HUES6 (cell line): Measurements from ENCODE around the gene IQCH.
"Not testable (repeated sequence)": the region's sequence is repeated elsewhere in the genome, so short reads cannot be mapped to it uniquely, and the experiment has no call there.

ENCODE experiments used
- H3K27ac ChIP-seq: 2 replicates; pipeline ENCODE4 v1.7.0; 2013; ENCODE audit warnings: low read depth, mild to moderate bottlenecking, low read length, inconsistent platforms
- H3K27me3 ChIP-seq: 2 replicates; pipeline ENCODE4 v1.6.1; 2013; ENCODE audit warnings: low read length; ENCODE audit not compliant: control insufficient read depth, insufficient read depth
- H3K36me3 ChIP-seq: 2 replicates; pipeline ENCODE4 v1.6.1; 2013; ENCODE audit warnings: low read length; ENCODE audit not compliant: control insufficient read depth, insufficient read depth
- H3K4me1 ChIP-seq: 2 replicates; pipeline ENCODE4 v1.6.1; 2013; ENCODE audit warnings: low read length; ENCODE audit not compliant: control insufficient read depth, insufficient read depth
- H3K4me3 ChIP-seq: 2 replicates; pipeline ENCODE4 v1.5.1; 2013; ENCODE audit warnings: low read depth, low read length
- H3K9ac ChIP-seq: one replicate; pipeline ENCODE4 v1.6.1; 2013; ENCODE audit warnings: mild to moderate bottlenecking, low read length
- H3K9me3 ChIP-seq: 2 replicates; pipeline ENCODE4 v1.6.1; 2013; ENCODE audit warnings: low read depth, low read length; ENCODE audit not compliant: control insufficient read depth, insufficient read depth

IQCH gene

DNA sequence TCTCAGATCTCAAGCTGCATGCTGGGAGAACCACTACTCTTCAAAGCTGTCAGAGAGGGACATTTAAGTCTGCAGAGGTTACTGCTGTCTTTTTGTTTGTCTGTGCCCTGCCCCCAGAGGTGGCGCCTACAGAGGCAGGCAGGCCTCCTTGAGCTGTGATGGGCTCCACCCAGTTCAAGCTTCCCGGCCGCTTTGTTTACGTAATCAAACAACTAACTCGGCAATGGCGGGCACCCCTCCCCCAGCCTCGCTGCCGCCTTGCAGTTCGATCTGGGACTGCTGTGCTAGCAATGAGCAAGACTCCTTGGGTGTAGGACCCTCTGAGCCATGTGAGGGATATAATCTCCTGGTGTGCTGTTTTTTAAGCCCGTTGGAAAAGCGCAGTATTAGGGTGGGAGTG, 199.1 kb downstream of the IQCH start:
- H3K4me3 ChIP-seq, H3K4me1 ChIP-seq, H3K36me3 ChIP-seq, H3K27me3 ChIP-seq, H3K9ac ChIP-seq, H3K27ac ChIP-seq: not testable (repeated sequence)
- H3K9me3 ChIP-seq, result peaks cover 13% of the 10 kb centered on the region

DNA sequence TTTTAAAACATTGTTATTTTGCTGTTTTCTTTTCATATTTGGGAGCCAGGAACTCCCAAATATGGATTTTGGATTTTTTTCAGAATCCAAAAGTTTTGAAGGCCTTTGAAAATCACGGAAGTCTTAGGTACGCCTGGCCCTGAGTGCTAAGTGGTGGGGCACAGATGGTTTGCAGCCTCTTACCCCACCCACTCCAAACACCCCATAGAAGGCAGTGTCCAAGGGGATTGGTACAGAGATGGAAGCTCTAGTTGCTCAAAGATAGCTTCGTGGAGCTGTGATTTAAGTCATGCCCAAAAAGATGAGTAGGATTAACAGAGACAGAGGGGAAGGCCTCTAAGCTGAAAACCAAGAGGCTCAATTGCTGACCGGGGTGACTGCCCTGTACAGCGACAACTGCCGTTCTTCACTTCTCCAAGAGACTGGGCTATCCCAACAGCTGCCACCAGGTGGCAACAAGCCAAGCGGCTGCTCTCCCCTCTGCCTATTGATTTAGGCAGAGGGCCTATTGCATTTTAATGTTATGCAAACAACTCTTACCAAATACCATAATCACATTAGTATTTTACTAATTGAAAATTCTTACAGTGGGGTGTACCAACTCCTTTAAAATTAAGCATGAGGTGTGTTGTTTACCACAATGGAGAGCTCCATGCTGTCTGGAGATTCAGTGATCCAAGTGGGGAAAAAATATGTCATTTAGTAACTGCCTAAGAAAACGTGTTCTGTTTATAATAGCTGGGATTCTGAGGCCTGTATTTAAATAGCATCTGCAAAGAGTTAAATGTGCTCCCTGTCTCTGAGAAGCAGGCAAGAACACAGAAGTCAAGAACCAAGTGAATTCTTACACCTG, 202.3 kb downstream of the IQCH start:
- 0 out of 2 replicates have a peak, but pooled peaks cover 4% of the 10 kb centered on the region for H3K4me1 ChIP-seq
- H3K9ac ChIP-seq, result no peak overlapping the region
- no peaks in the 10 kb centered on the region for H3K27me3 ChIP-seq
- H3K9me3 ChIP-seq, result peaks cover 13% of the 10 kb centered on the region
- no peaks in the 10 kb centered on the region for H3K36me3 ChIP-seq
- no peak overlapping the region for H3K4me3 ChIP-seq
- no peak overlapping the region for H3K27ac ChIP-seq

DNA sequence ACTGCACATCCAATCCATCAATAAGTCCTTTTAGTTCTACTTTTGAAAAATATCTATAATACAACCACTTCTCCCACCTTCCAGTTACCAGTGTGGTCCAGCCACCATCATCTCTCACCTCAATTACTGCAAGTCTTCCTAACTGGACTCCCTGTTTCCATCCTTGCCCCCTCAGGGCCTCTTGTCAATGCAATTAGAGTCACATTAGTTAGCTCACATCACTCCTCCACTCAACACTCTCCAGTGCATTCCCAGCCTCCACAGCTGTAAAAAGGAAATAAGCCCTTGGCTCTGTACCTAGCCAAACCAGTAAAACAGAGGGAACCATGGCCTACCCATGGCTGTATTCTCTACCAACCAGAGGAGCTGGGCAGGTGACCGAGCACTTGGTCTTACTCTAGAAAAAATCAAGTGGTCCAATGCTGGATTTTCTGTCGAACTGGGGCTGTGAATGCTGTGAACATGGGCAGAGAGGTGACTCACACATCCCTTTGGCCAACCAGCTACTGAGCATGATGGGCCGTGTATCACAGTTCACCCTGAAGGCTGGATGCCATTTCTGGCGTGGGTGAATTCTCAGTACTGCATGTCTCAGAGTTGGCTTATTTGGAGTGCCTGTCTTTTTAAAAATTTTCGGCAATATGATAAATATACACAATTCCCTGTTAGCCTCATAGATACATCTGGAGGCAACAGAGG, 203.9 kb downstream of the IQCH start:
- Histone ChIP-seq H3K27ac (no peak overlapping the region), H3K36me3 (no peaks in the 10 kb centered on the region), H3K4me3 (no peak overlapping the region), H3K9ac (no peak overlapping the region), H3K27me3 (no peaks in the 10 kb centered on the region), H3K9me3 (peaks cover 13% of the 10 kb centered on the region), H3K4me1 (0 out of 2 replicates have a peak, but pooled peaks cover 4% of the 10 kb centered on the region)

DNA sequence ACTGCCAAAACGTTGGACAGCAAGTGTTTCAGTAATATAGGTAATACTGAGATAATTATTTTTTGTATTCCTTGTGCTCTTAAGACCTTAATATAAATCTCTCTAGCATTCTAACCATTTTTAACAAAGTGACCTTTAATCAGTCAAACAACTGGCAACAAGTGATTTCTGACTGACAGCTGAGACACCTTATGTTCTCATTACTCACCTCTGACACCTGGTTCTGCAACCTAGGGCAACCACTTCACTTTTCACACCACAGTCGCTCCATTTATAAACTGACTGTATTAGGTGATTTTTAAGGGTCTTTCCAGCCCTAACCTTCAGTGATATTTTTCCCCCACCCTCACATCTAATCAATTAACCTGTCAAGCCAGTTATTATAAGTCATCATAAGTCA, 205.9 kb downstream of the IQCH start:
- Histone ChIP-seq H3K9me3 (no peaks in the 10 kb centered on the region), H3K27ac (no peak overlapping the region), H3K36me3 (no peaks in the 10 kb centered on the region), H3K4me3 (no peak overlapping the region), H3K9ac (no peak overlapping the region), H3K27me3 (no peaks in the 10 kb centered on the region), H3K4me1 (peaks cover 4% of the 10 kb centered on the region; the same call in 1 of the 2 replicates)

DNA sequence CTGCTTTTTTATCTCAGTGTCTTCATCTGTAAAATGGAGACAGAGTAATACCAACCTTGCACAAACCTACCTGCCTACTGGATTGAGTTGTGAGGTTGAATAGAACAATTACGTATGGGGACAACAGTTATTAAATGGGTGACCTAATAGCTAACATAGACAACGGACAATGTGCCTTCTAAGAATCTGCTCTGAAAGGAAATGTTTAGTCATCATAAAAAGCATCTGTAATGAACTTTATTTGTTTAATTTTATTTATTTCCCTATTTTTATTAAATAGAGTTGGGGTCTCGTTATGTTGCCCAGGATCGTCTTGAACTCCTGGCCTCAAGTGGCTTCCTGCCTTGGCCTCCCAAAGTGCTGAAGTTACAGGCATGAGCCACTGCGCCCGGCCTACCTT, 207.1 kb downstream of the IQCH start:
- H3K4me3 ChIP-seq, result no peak overlapping the region
- no peaks in the 10 kb centered on the region for H3K36me3 ChIP-seq
- H3K9ac ChIP-seq, result no peak overlapping the region
- no peaks in the 10 kb centered on the region for H3K27me3 ChIP-seq
- no peak overlapping the region for H3K27ac ChIP-seq
- H3K9me3 ChIP-seq, result no peaks in the 10 kb centered on the region
- peaks cover 4% of the 10 kb centered on the region; the same call in 1 of the 2 replicates for H3K4me1 ChIP-seq

DNA sequence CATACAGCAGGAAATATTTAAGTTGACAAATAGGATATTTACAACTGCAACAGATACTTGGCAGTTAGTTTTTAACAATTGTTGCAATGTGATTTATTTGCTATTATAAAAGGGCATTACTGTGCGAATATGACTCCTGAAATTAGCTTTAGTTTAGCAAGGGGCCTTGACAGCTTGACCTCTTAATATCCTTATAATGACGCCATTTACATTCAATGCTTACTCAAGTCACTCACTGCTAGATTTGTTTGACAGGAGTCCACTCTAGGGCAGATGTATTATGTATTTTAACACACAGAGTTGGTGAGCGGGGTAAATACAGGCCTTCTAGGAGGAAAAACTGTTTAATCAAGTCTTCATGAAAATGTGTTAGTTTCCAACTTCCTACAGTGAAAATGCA, 208.3 kb downstream of the IQCH start:
- Histone ChIP-seq H3K4me1 (peaks cover 4% of the 10 kb centered on the region; the same call in 1 of the 2 replicates), H3K9me3 (no peaks in the 10 kb centered on the region), H3K4me3 (no peak overlapping the region), H3K9ac (no peak overlapping the region), H3K27ac (no peak overlapping the region), H3K36me3 (no peaks in the 10 kb centered on the region), H3K27me3 (no peaks in the 10 kb centered on the region)

DNA sequence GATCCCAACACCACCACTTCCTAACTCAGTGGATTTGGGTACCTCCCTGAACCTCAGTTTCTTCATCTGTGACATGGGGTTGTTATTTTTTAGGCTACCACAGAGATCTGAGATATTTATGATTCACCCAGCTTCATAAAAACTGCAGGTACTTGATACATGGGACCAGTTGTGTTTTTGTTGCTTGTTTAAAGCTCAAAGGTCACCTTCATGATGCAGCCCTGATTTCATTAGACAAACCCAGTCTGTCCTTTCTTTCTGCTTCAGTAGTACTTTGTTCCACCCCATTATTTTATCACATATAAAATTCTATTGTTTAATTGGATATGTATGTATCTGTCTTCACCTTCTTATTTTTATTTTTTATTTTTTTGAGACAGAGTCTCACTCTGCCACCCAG, 208.9 kb downstream of the IQCH start:
- peaks cover 4% of the 10 kb centered on the region; the same call in 1 of the 2 replicates for H3K4me1 ChIP-seq
- no peak overlapping the region for H3K4me3 ChIP-seq
- H3K36me3 ChIP-seq, result no peaks in the 10 kb centered on the region
- H3K9ac ChIP-seq, result no peak overlapping the region
- H3K9me3 ChIP-seq, result no peaks in the 10 kb centered on the region
- no peak overlapping the region for H3K27ac ChIP-seq
- no peaks in the 10 kb centered on the region for H3K27me3 ChIP-seq

DNA sequence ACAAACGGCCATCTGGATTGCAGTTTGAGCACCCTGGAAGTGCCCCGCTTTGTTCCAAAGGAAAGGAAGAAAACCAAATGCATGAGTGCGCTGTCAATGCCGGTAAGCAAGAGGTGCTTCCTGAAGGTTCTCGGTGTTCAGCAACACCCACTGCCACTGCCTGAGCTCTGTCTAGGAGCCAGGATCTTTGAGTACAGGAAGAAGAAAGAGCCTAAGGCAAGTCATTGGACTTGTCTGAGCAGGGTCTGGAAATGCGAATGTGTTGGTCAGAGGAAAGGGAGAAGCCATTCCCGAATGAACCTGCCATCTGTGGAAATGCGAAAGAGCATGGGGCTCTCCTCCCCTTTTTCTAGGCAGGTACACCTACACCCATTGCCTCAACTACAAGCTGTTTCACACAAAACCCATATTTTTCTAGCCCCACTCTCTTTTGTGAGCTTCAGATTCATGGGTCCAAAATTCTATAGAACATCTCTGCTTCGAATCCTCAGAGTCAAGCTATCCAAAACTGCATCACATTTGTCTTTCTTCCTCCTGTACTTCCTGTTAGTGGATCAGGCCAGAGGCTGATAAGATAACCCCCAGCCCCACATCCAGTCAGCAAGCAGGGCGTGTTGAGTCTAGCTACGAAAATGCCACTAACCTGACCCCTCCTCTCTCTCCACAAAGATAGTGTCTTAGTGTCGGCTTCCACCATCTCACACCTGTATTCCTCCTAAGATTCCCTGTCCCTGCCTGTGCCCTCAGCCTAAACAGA, 210.8 kb downstream of the IQCH start:
- Histone ChIP-seq H3K9me3 (no peaks in the 10 kb centered on the region), H3K4me1 (peaks cover 4% of the 10 kb centered on the region; the same call in 1 of the 2 replicates), H3K4me3 (no peak overlapping the region), H3K27me3 (no peaks in the 10 kb centered on the region), H3K27ac (no peak overlapping the region), H3K36me3 (no peaks in the 10 kb centered on the region), H3K9ac (no peak overlapping the region)

DNA sequence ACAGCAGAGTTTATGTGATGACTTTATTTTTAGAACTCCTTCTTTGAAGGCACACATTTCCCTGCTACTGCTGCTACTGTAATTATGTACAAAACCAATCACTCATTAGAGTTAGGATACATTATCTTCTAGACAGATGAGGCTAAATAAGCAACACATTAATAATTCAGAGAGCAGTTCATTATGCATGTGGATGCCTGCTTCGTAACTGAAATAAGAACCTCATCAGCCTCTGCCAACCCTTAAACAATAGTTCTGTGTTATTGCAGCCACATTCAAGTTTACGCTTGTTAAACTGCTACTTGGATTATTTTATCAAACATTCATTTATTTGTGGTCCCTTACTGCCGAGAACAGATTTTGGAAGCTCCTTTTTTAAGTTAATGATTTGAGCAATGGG, 213.8 kb downstream of the IQCH start:
- Histone ChIP-seq H3K9ac (no peak overlapping the region), H3K4me1 (no peaks in the 10 kb centered on the region; the same call in 1 of the 2 replicates), H3K4me3 (no peak overlapping the region), H3K27me3 (no peaks in the 10 kb centered on the region), H3K27ac (no peak overlapping the region), H3K36me3 (no peaks in the 10 kb centered on the region), H3K9me3 (no peaks in the 10 kb centered on the region)

DNA sequence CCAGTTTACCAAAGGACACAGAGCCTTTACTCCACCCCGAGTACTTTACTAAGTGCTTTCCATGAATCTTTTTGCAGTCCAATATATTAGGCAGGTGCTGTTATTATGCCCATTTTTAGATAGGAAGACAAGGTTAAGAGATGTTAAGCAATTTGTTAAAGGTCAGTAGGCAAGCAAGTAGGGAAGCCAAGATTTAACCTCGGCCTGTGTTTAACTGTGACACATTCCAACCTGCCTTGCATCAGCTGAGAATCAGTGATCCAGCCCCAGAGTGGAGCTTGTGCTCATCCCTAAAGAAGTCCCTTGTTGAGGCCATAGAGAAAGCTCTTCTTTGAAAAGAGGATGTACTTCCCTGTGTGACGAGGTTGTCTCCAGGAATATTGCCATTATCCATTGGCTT, 215.1 kb downstream of the IQCH start:
- Histone ChIP-seq H3K4me3 (no peak overlapping the region), H3K4me1 (no peaks in the 10 kb centered on the region; the same call in 1 of the 2 replicates), H3K9ac (no peak overlapping the region), H3K36me3 (no peaks in the 10 kb centered on the region), H3K27ac (no peak overlapping the region), H3K9me3 (no peaks in the 10 kb centered on the region), H3K27me3 (no peaks in the 10 kb centered on the region)

DNA sequence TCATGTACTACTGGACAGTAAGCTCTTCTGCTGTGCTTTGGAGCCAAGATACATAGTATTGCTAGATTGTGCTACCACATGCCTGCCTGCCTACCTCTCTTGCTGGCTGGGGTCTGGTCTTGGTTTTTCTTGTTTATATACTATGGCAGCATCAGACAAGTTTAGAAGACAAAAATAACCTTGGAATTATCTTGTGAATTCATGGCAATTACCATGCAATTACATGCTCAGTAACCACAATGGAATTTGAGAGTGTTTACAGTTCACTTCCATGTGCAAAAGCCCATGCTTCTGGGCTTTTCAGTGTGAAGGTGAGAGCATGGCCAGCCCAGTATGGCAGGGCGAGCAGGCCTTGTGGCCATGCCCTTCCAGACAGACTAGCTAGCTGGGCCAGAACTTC, 218.4 kb downstream of the IQCH start:
- H3K27me3 ChIP-seq, result no peaks in the 10 kb centered on the region
- H3K9ac ChIP-seq, result no peak overlapping the region
- no peak overlapping the region for H3K4me3 ChIP-seq
- no peaks in the 10 kb centered on the region for H3K36me3 ChIP-seq
- H3K9me3 ChIP-seq, result no peaks in the 10 kb centered on the region
- no peak overlapping the region for H3K27ac ChIP-seq
- no peaks in the 10 kb centered on the region for H3K4me1 ChIP-seq
